Pancreas (tissue), 10 donors: ENCODE results near the gene UBAP2. TPM values are rescaled to one million over a fixed set of nuclear protein-coding genes. Genes with fewer than 3 reads are reported as not detected.

ENCODE experiments used
- ATAC-seq, 4 donors: fragments of 200-7000 bp; cut with Tn5 transposase; one replicate each; pipeline versions ENCODE4 v1.8.0 to v1.9.1; 2020; ENCODE audit warnings: mild to moderate bottlenecking in 4 of 4, moderate library complexity in 4 of 4
- DNase-seq, 6 donors: peaks; one replicate each; pipeline ENCODE4 v3.0.0-alpha.2; 2020
- FAIRE-seq: peaks from 2 replicates; lab custom pipeline; 2012; peaks lifted over from hg19 to GRCh38; lab: Jason Lieb, UNC
- H3K27ac ChIP-seq, 4 donors: fragments of 200-600 bp; sonication (generic); 1 replicate in 3 of 4; 2 replicates in 1 of 4; pipeline versions ENCODE4 v1.5.0 to v1.8.0; 2020
- H3K27me3 ChIP-seq, 4 donors: fragments of 200-600 bp; one replicate each; pipeline ENCODE4 v1.8.0; 2021
- H3K36me3 ChIP-seq, 3 donors: fragments of 200-600 bp; sonication (generic) in 1 of 3; one replicate each; pipeline versions ENCODE4 v1.5.0 to v1.8.0; 2020 to 2021
- H3K4me1 ChIP-seq, 3 donors: fragments of 200-600 bp; one replicate each; pipeline ENCODE4 v1.8.0; 2021
- H3K4me3 ChIP-seq, 4 donors: fragments of 200-600 bp; sonication (generic) in 2 of 4; one replicate each; pipeline versions ENCODE4 v1.5.0 to v1.8.0; 2020 to 2021
- H3K9me3 ChIP-seq, 4 donors: fragments of 200-600 bp; one replicate each; pipeline ENCODE4 v1.8.0; 2021
- WGBS, 2 donors: extraction: QIAGEN DNeasy Blood & Tissue Kit; methylation state at CpG; one replicate each; pipeline ENCODE4 v1.1.7; 2013; 5-methylcytosine and 5-hydroxymethylcytosine counted together
- intact Hi-C, 3 donors: fragments of 100-400 bp; cut with DNase I; formaldehyde crosslinking; loops; one replicate each; pipeline versions ENCODE4 v1.11.1 to v1.14.2; 2022
- polyA plus RNA-seq, 2 donors: library from polyadenylated mRNA; stranded (reverse); fragments of 200-250 nt; gene quantifications; one replicate each; pipeline ENCODE4 v1.2.3, GENCODE V29; 2013
- total RNA-seq, 6 donors: library from RNA; stranded (reverse); fragmentation: NEBNext Ultra II Directional in 4 of 6; extraction: Animal tissue kit (Norgen Biotek cat#: 25700) in 4 of 6; gene quantifications; one replicate each; pipeline versions ENCODE4 v1.2.1 to v1.2.4, GENCODE V29; 2021 to 2023
- TF ChIP-seq, protein P1 (sequence below), 4 donors: fragments of 200-600 bp; sonication (generic) in 3 of 4; IDR thresholded peaks; one replicate each; pipeline versions ENCODE4 v1.5.0 to v1.8.0; 2021; ENCODE audit warnings: antibody characterized with exemption in 4 of 4
- donor health status: healthy with polysubstance abuse.
- donor health status: DM: no; HTN: no; CAD: no; lungs with moderate emphysema.
- donor health status: DM: no; HTN: no; CAD: no.
- donor health status: control.
- donor health status: control.
- donor health status: Bipolar disorder and iron deficiency.
- donor health status: DM: yes; HTN: yes; CAD: no.
- donor health status: DM: no; HTN: no; CAD: no.
- donor health status: DM: no; HTN: no; CAD: no.
- donor health status: DM: yes; HTN: yes; CAD: no.

UBAP2 gene
- total and polyA plus RNA-seq, 8 donors, result 10.3 to 22.8 (median 13.6) TPM

DNA sequence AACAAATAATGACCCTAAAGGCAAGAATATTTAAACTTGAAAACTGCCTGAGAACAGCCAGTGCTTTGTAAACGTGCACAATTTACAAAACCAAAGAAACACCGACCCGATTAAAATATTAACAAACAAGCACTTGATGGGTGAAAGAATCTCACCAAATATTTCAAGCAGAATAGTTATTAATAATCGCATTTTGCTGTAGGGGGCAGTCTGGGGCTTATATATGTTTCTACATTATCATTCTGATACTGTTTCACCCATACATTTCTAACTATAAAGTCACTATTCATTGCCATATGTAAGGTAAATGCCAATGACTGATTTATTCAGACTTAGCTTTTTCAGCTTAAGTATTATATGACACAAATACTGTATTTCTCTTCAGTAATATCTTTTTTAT, 37.7 kb downstream of the UBAP2 start:
- no peak overlapping the region for H3K27ac ChIP-seq
- WGBS, 2 donors, result 53 to 71% methylated on average over 4 of the region's 4 CpGs
- H3K4me1 ChIP-seq, result no peaks in the 10 kb centered on the region
- DNase-seq, result no peak
- no peaks in the 10 kb centered on the region for H3K27me3 ChIP-seq
- TF ChIP-seq, protein P1, sequence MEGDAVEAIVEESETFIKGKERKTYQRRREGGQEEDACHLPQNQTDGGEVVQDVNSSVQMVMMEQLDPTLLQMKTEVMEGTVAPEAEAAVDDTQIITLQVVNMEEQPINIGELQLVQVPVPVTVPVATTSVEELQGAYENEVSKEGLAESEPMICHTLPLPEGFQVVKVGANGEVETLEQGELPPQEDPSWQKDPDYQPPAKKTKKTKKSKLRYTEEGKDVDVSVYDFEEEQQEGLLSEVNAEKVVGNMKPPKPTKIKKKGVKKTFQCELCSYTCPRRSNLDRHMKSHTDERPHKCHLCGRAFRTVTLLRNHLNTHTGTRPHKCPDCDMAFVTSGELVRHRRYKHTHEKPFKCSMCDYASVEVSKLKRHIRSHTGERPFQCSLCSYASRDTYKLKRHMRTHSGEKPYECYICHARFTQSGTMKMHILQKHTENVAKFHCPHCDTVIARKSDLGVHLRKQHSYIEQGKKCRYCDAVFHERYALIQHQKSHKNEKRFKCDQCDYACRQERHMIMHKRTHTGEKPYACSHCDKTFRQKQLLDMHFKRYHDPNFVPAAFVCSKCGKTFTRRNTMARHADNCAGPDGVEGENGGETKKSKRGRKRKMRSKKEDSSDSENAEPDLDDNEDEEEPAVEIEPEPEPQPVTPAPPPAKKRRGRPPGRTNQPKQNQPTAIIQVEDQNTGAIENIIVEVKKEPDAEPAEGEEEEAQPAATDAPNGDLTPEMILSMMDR (IDR thresholded peaks at IDR 0.05), result no peak
- ATAC-seq, result peak in 1 of 4 donors; percentile 37
- intact Hi-C loops, result no loop called here
- H3K4me3 ChIP-seq, result no peak overlapping the region
- H3K9me3 ChIP-seq, result no peaks in the 10 kb centered on the region
- H3K36me3 ChIP-seq, result no peaks in the 10 kb centered on the region
- FAIRE-seq, result no peak

DNA sequence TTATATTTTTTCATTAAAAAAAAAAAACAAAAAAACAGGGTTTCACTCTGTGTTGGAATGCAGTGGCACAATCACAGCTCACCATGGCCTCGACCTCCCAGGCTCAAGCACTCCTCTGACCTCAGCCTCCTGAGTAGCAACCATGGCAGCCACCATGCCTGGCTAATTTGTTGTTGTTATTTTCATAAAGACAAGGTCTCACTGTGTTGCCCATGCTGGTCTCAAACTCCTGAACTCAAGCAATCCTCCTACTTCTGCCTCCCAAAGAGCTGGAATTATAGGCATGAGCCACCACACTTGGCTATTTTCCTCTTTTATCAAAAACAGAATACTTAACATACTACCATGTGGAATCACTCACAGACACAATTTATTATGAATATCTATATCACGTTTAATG, 46.7 kb downstream of the UBAP2 start:
- Histone ChIP-seq H3K9me3 (no peaks in the 10 kb centered on the region), H3K36me3 (no peaks in the 10 kb centered on the region), H3K4me3 (no peak overlapping the region), H3K4me1 (no peaks in the 10 kb centered on the region), H3K27me3 (no peaks in the 10 kb centered on the region), H3K27ac (no peak overlapping the region)
- FAIRE-seq (no peak), DNase-seq (no peak), ATAC-seq (no peak)
- TF ChIP-seq, protein P1 (IDR thresholded peaks at IDR 0.05), result no peak
- 91 to 94% methylated on average over 2 of the region's 2 CpGs for WGBS, 2 donors
- intact Hi-C loops, result no loop called here

DNA sequence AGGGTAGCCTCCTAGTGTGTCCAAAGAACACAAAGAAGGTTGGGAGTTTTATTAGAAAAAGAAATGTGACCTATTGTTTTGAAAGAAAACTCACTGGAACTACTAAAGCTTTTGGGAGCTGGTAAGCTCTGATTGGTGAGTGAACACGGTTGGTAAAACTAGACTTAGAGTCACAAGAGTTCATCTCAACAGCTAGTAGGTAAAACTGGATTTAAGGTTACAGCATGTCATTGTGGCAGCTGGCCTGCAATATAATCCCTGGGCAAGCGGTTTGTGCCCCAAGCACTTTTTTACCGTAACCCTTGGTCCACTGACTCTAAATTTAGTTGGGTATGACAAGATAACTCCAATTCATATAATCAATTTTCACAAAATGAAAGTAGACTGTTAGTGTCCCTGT, 47.4 kb downstream of the UBAP2 start:
- DNase-seq (no peak), ATAC-seq (no peak)
- intact Hi-C loops, result no loop called here

DNA sequence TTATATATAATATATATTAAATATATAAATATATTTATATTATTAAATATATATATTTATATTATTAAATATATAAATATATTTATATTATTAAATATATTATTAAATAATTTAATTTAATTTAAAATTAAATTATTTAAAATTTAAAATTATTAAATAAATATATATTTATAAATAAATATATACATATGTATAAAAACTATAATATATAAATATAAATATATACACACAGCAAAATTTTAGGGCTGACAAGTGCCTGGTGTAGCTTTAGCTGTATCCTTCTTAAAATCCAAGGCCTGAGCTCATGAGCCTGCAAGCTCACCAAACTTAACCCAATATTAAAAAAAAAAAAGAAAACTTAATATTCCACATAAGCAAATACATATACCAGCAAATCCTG, 53.2 kb downstream of the UBAP2 start:
- ATAC-seq (no peak), DNase-seq (no peak), FAIRE-seq (peak; percentile 99)
- H3K36me3 ChIP-seq, result no peaks in the 10 kb centered on the region
- H3K4me1 ChIP-seq, result peaks cover 0 to 10% (median 8%) of the 10 kb centered on the region in 3 donors
- H3K9me3 ChIP-seq, result no peaks in the 10 kb centered on the region
- H3K27ac ChIP-seq, result no peak overlapping the region
- intact Hi-C loops, result no loop called here
- TF ChIP-seq, protein P1 (IDR thresholded peaks at IDR 0.05), result no peak
- H3K27me3 ChIP-seq, result no peaks in the 10 kb centered on the region
- no peak overlapping the region for H3K4me3 ChIP-seq

More for the DNA sequence above, 47.4 kb downstream of the UBAP2 start:
- Histone ChIP-seq H3K4me3 (no peak overlapping the region), H3K36me3 (no peaks in the 10 kb centered on the region), H3K27ac (no peak overlapping the region), H3K4me1 (no peaks in the 10 kb centered on the region), H3K9me3 (no peaks in the 10 kb centered on the region), H3K27me3 (no peaks in the 10 kb centered on the region)
- TF ChIP-seq, protein P1 (IDR thresholded peaks at IDR 0.05), result no peak
- FAIRE-seq, result no peak
- WGBS, 2 donors, result 91 to 94% methylated on average over 3 of the region's 3 CpGs

DNA sequence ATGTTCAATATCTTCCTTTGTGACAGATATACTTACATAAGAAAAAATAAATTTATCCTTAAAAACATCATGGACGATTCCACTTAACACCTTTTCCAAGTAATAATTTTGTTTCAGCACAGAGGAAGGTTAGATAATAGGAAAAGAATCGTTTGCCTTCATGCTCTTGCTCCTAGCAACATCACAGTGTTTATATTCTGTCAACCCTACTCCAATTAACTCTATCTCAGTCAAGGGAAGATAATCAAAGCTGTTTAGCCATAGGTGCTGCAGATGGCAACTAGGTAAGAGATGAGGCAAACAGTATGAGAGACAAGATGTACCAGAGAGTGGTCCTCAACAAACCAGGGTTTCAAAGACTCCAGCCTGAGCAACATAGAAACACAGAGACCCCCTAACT, 55.6 kb downstream of the UBAP2 start:
- no peak for DNase-seq
- no peak for FAIRE-seq
- TF ChIP-seq, protein P1 (IDR thresholded peaks at IDR 0.05), result no peak
- H3K27me3 ChIP-seq, result no peaks in the 10 kb centered on the region
- 9 to 11% methylated on average over 2 of the region's 2 CpGs for WGBS, 2 donors
- no peaks in the 10 kb centered on the region for H3K36me3 ChIP-seq
- no peak overlapping the region for H3K4me3 ChIP-seq
- intact Hi-C loops, result no loop called here
- peak overlapping the region in 2 of 4 donors; percentile 4 to 21 for H3K27ac ChIP-seq
- peaks cover 0 to 10% (median 8%) of the 10 kb centered on the region in 3 donors for H3K4me1 ChIP-seq
- no peaks in the 10 kb centered on the region for H3K9me3 ChIP-seq
- ATAC-seq, result peak in 2 of 4 donors; percentile 70 to 84
